Choroid plexus epithelial cell (primary cell): Measurements from ENCODE around the gene PIF1.

Source experiments
- DNase-seq: peaks from one replicate; pipeline ENCODE4 v3.0.0-alpha.2; 2010; ENCODE audit warnings: low read depth
- H3K4me3 ChIP-seq: 2 replicates; pipeline ENCODE4 v1.5.1; 2011; ENCODE audit warnings: low read depth, mild to moderate bottlenecking, control low read depth, low read length, moderate library complexity
- CTCF ChIP-seq: conservative IDR thresholded peaks from 2 replicates; pipeline ENCODE4 v1.5.1; 2011; ENCODE audit warnings: low read depth, mild to moderate bottlenecking, control low read depth, inconsistent platforms, low read length, moderate library complexity

PIF1 gene

GRCh38 chr15:64792282-64792681, 33.2 kb downstream of the PIF1 start:
- no peak overlapping the region for H3K4me3 ChIP-seq
- TF ChIP-seq CTCF = no peak
- DNase-seq = no peak

- no peak for DNase-seq
- no peak for TF ChIP-seq CTCF
Measured at GRCh38 chr15:64791401-64791800, 34.0 kb downstream of the PIF1 start.

GRCh38 chr15:64783796-64784195, 41.7 kb downstream of the PIF1 start:
- no peak for TF ChIP-seq CTCF
- no peak overlapping the region for H3K4me3 ChIP-seq
- DNase-seq = no peak

More at GRCh38 chr15:64791401-64791800, 34.0 kb downstream of the PIF1 start:
- H3K4me3 ChIP-seq = no peak overlapping the region

GRCh38 chr15:64782751-64783150, 42.7 kb downstream of the PIF1 start:
- no peak for DNase-seq
- no peak overlapping the region for H3K4me3 ChIP-seq
- TF ChIP-seq CTCF = no peak

GRCh38 chr15:64781299-64781698, 44.1 kb downstream of the PIF1 start:
- no peak overlapping the region for H3K4me3 ChIP-seq
- no peak for DNase-seq
- no peak for TF ChIP-seq CTCF

- TF ChIP-seq CTCF = no peak
- H3K4me3 ChIP-seq = no peak overlapping the region
- DNase-seq = no peak
Measured at GRCh38 chr15:64780600-64781156, 44.8 kb downstream of the PIF1 start.

GRCh38 chr15:64779630-64780029, 45.8 kb downstream of the PIF1 start:
- DNase-seq = no peak
- TF ChIP-seq CTCF = no peak
- no peak overlapping the region for H3K4me3 ChIP-seq
